NCI-H1105 (cell line): ENCODE measurements around the gene VWA7.

ENCODE experiments used
- DNase-seq: peaks from one replicate; lab custom pipeline; 2025; lab: John Stamatoyannopoulos, UW

VWA7 gene

DNA sequence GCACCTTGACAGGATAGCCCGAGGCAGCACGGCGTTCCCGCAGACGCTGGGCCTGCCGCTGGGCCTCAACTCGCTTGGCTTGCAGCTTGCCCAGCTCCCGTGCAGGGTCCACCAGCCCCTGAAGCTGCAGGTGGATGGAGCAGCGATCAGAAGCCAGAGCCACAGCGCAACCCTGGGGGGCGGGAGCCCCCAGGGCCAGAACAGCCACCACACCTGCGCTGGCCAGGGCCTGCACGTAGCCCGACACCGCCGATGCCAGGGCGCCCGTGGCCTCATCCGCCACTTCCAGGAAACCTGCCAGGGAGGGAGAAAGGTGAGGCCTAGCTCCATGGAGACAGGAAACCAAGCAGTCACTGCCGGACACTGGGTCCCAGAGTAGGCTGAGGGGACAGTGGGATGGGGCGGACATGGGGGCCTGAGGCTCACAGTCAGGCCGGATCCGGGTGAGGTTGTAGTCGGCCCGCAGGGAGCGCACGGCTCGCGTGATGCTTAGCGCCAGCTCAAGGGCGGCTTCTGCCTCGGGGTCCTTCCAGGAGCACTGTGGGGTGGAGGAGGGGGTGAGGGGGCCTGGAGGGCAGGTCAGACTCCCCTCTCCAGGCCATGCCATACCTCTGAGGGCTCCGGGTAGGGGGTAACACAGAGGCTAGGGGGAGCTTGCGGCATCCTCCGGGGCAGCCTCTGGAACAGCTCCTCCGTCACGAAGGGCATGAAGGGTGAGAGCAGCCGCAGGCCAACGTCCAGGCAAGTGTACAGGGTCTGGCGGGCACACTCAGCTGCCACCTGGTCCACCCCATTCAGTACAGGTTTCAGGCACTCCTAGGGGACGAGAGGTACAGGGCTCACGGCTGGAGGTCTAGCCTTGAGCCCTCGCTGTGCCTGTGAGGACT is 2.1 kb upstream of the VWA7 start:
- no peak for DNase-seq

DNA sequence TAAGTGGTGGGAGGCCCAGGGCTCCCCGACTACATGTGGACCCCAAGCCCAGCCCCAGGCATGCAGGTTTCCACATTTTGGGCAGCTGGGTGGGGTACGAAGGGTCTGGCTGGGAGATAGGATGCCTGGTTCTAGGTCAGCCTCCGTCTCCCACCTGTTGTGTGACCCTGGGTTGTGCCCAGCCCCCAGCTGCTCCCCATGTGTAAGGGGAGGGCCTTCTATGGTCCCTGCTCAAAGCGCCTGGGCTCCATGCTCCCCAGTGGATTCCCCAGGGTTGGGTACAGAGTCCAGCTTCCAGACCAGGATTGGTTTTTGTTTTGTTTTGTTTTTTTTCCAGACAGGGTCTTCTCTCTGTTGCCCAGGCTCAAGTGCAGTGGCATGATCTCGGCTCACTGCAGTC is 1.1 kb upstream of the VWA7 start:
- no peak for DNase-seq

DNA sequence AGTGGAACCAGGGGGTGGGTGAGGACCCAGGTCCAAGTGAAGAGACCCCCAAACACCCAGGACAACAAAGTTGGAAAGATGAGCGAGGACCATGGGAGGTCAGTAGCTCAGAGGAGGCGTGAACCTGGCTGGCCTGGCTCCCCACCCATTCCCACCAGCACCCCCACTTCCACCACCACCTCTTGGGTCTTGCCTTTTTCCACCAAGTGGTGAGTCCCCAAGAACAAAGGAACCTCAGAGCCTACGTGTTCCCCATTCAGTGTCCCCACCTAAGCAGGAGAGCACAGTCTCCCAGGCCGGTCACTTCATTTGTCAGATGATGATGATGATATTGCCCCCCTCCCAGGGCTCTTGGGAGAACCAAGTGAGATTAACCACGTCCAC is 531 bp upstream of the VWA7 start:
- DNase-seq = no peak

DNA sequence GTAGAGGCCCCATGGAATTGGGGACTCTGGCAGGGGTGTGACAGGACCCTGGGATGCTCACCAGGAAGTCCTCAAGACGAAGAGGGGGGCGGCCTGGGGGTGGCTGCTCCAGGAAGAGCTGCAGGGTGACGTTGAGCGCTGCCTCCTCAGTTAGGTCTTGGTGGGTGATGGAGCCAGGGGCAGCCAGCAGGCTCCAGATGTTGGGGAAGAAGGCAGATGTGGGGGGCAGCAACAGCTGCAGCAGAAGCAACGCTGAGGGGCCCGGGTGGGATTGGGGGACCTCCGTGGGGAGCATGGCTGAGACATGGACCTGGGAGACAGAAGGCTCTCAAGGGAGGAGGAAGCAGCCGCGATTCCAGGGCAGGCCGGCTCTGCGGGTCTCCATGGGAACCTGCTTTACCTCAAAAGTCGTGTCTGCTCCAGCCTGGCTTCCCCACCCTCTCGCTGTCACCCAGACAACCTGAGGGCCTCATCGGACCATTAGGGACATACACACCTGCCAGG is 591 bp downstream of the VWA7 start:
- no peak for DNase-seq

DNA sequence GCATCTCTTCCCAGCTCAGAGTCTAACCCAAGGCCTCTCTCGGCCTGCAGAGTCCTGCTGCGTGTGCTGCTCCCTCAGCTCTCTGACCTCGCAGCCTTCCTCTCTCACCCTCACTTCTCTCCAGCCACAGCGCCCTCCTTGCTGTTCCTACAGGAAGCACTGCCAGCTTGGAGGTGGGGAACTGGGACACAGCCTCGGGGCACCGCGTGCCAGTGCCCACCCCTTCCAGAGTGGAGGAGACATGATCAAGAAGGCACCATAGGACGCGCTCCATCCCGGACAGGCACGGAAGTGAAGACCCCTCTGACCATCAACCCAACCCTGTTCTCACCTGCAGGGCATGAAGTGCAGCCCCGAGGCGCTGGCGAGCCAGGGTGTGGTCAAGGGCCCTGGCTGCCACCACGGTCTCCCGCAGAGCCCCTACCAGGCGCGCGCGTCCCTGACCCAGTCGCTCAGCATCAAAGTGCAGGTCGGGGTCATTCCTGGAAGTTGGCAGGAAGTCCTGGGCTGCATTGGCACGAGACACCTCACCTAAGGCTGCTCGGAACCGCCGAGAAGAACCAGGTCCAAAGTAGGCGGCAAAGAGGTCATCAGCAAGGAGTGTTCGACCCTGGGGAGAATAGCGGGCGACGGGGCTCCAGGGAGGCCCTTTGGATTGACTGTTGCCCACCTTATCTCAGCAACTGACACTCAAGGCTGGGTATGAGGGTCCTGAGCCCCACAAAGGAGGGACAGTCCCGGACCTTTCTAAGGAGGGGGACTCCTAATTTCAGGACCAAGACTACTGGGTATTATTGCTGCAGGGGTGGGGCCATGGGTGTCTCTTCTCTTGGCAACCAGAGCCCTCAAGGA is 1.3 kb downstream of the VWA7 start:
- DNase-seq = no peak

DNA sequence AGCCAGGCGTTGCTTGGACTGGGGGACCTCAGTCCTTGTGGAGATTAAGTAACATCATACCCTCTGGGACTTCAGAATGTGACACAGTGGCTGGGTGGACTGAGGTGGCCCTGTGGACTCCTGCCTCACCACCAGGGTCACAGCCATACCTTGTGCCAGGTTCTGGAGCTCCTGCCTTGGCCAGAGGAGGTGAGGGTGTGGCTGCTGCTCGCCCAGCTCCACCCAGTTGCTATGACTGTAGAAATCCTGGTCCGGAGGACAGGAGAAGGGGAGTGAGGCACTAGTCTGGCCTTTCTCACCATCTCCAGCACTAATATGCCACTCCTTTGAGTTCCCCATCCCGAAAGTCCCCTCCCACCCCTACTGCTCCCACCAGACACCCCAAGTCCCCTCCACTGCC is 1.9 kb downstream of the VWA7 start:
- no peak for DNase-seq

DNA sequence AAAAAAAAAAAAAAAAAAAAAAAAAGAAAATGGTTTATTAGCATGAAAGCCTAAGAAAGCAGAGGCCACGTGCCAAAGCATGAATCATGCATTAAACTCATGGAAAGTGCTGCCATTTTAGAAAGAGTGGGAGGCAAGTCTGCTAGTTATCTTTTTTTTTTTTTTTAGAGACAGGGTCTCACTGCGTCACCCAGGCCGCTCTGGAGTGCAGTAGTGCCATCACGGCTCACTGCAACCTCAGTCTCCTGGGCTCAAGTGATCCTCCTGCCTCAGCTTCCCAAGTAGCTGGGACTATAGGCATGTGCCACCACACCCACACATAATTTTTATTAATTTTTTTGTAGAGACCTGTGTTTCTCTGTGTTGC is 5.2 kb downstream of the VWA7 start:
- no peak for DNase-seq

DNA sequence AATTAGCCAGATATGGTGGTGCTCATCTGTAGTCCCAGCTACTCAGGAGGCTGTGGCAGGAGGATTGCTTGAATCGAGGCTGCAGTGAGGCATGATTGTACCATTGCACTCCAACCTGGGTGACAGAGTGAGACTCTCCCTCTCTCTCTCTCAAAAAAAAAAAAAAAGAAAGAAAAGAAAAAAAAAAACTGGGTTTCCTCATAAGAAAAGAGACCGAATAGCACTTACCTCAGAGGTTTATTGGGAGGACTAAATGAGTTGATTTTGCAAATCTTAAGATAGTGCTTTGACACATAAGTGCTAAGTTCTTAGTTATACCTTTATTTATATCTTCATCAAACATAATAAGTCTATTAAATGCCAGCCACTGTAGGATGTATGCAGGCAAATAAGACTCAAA is 6.3 kb downstream of the VWA7 start:
- DNase-seq = no peak

DNA sequence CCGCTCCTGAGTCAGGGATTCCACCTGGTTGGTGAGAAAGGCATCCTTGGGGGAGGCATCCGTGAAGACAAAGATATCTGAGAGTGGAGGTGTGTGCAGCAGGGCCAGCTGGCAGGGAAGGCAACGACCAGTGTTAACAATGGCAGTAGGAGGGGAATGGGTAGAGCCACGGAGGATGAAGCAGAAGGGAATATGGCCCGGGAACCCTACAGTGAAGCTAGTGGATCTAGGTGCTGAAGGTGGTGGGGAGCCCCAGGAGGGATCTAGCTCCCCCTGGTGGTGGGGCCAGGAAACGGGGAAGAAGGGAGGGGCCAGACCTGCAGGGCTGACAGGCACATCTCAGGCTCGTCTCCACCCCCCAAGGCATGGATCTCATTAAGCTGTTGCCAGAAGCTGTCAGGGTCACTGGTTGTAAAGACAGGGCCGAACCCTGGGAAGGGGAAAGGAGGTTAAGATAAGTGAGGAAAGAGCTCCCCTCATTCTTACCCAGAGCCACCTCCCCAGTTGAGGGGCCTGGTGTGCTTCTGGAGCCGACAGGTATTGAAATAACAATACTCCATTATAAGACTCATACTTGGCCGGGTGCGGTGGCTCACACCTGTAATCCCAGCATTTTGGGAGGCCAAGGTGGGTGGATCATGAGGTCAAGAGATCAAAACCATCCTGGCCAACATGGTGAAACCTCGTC is 7.3 kb downstream of the VWA7 start:
- DNase-seq = peak; percentile 53

DNA sequence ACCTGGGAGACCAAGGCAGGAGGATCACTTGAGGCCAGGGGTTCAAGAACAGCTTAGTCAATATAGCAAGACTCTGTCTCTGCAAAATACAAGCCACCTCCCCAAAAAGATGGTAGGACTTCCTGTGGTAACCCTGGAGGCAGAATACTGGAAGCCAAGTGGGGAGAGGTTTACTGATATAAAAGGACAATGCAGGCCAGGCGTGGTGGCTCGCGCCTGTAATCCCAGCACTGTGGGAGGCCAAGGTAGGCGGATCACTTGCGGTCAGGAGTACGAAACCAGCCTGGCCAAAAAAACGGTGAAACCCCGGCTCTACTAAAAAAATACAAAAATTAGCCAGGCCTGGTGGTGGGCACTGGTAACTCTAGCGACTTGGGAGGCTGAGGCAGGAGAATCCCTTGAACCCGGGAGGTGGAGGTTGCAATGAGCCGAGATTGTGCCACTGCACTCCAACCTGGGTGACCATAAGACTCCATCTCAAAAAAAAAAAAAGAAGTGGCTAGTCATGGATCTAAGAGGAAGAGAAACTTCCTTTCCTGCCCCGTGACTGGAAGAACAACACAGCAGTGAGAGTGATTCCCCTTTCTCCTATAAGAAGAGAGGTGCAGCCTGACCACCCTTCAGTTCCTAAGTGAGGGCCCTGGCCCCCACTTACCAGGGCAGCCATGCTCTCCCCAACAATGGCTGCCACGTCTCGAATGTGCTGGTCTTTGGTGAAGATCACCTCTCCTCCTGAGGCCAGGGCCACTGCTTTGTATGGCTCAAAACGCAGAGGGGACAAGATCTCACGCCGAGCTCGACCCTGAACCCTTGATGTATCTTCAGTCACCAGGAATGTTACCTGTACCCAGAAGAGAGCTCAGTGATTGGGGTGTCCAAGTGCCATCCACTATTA is 8.5 kb downstream of the VWA7 start:
- DNase-seq = no peak

DNA sequence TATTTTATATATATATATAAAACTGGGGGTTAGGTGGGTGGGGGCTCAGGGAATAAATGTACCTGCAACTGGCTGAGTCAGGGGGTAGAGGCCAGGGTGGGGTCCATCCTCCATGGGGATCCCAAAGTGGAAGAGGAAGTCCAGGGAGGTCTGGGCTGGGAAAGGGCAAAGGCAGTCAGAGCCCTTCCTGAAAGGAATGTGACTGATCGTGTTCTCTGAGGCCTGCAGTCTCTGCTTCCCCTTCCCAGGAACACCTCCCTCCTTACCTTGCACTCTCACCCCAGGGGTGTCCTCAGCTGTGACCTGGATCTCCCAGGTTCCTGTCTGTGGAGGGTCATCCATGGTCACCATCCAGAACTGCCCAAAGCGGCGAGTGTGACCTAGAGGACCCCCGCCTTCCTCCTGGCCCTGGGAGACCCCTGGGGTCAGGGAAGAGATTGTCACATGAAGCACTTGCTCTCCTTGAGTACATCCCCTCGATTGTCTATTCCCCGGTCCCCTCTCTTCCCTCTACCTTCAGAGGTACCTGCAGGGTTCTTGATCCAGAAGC is 10.0 kb downstream of the VWA7 start:
- DNase-seq = no peak

DNA sequence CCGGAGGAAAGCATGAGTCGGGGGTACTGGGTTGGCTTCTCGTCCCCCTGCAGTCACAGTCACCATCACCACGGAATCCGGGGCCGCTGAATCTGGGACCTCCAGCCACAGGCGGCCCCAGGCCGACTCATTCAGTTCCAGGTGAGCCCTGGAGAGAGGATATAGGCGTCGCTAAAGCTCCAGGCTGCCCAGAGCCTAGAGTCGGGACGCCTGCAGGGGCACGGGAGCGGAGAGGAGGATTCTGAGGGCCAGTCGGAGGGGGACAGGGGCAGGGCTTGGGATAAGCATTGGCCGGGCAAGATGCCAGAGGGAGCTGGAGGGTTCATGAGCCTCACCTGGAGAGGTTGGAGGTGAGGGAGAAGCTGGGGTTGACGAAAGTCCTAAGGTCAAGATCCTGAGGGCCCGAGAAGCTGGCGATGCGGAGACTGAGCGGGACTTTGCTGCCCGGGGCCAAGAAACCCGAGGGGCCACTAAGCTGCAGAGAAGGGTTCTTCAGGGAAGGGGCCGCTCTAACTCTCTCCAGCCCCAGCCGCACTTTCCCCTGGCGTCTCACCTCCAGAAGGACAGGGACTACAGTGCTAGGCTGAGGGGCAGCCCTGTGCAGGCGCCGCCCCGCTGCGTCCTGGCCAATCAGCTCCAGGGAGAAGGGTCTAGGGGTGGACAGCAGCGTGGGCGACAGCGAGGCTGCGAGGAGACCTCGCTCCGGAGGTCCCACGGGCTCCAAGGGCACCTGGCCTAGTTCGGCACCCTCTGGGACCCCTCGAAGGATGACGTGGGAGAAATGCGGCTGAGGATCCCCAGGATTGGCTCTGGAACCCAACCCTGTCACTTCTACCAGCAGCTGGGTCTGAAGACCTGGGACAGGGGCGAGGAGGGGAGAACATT is 11.0 kb downstream of the VWA7 start:
- DNase-seq = no peak

DNA sequence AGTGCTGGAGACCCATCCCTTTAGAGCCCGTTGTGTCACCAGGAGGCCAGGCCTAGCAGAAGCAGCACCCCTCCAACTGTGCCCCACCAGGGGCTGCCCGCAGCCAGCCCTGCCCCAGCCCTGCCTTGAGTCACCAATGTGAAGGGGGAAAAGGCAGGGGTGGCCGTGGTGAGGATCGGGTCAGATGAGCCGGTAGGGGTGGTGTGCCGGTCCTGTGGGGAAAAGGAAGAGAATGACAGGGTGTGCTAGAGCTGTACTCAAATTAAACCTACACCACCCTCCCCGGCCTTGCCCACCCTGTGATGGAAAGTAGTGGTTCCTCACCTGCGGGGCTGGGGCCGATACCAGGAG is 11.6 kb downstream of the VWA7 start:
- DNase-seq = no peak

DNA sequence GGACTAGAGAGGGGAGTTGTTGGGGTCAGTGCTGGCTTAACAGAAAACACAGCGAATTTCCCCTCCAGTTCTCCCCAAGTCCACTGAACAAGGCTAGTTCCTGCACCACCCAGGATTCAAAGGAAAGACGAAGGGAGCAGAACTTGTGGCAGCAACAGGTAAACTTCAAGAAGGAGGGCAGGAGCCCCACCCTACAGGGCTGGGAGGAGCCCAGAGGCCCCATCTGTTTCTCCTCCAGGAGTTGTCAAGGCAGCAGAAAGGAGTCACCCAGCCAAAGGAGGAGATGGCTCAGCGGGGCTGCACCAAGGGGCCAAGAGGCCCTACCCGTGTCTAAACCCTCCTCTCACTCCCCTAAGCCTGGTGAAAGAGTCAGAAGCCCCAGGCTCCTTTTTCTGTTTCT is 12.9 kb downstream of the VWA7 start:
- DNase-seq = no peak

DNA sequence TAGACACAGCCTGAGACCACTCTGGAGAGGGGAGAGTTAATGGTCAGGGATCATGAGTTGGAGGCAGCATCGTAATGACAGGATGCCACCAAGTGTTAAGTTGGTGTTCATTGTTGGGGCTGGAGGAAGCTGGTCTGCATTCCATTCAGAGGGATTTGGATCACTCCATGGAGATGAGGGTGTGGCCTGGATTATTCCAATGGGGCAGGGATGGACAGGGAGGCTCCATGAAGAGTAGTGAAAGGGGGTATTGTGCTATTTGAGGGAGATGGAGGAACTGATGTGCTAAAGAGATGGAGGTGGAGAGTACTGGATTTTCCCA is 13.5 kb downstream of the VWA7 start:
- no peak for DNase-seq

DNA sequence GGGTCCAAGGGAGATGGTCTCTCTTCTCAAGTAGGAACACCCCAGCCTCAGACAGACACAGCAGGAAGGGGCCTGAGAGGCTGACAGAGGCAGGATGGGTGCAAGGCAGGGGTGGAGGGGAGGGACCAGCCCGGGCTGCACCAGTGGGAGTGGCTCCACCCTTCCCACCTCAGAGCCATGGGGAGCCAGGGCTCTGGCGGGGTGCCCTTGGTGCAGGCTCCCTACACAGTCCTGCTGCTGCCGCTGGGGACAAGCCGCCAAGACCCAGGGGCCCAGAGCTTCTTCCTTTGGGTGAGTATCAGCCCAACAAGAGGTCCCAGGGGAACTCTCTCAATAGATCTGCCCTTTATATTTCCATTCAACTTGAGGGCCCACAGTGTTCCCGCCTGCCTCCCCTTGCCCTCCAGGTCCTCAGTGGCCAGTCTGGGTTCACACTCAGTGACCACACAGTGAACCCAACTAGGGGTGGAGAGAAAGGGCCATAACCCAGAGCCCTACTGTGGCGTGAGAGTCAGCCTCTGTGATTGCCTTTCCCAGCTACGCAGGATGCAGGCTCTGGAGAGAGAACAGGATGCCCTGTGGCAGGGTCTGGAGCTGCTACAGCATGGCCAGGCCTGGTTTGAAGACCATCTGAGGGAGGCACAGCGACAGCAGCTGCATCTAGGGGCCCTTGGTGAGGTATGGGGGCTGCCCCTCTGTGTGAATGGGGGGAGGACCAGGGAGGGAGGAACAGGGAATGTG is 14.1 kb downstream of the VWA7 start:
- no peak for DNase-seq

DNA sequence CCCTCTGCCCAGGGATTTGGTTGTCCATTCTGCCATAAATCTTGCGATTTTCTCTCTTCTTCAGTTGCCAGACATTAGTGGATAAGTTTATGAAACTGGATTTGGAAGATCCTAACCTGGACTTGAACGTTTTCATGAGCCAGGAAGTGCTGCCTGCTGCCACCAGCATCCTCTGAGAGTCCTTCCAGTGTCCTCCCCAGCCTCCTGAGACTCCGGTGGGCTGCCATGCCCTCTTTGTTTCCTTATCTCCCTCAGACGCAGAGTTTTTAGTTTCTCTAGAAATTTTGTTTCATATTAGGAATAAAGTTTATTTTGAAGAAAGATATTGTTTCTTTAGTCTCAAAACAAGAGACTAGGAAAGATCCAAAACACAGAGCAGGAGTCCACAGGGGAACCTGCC is 14.8 kb downstream of the VWA7 start, which contains the start of gene SAPCD1:
SAPCD1 (plus strand) TSS at position 301 of the 400 bp plus-strand sequence. CDS start 399 bp downstream, outside the sequence.
- DNase-seq = no peak

DNA sequence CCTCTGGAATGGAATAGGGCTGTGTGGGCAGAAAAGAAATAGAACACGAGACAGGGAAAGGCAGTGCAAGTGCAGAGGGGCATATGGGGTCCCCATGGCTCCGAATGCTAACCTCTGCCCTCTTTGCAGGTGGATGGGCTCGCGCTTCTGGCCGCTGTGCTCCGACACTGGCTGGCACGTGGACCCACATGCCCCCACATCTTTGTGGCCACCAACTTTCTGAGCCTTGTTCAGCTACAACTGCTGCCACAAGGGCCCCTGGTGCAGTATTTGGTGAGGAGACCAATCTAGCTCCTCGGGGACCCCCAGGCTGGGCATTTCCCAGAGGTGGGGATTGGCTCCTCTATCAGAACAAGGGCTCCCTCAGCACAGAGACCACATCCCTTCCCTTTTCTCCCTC is 15.8 kb downstream of the VWA7 start:
- DNase-seq = no peak

DNA sequence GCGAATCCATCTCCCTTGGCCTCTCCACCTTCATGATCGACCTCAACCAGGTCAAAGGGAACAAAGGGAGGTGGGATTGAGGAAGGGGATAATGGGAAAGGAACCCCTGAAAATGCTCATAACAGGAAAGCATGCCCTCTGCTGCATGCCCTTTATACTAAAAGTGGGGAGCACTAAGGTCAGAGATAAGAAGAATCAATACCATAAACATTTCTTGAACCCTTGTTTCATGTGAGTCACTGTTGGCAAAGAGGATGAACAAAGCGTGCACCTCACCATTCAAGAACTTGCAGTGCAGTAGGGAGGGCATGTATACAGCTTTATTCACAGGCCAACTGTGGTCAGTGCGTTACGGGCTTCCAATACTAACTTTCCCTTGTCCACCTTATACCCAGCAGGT is 16.3 kb downstream of the VWA7 start:
- DNase-seq = no peak

DNA sequence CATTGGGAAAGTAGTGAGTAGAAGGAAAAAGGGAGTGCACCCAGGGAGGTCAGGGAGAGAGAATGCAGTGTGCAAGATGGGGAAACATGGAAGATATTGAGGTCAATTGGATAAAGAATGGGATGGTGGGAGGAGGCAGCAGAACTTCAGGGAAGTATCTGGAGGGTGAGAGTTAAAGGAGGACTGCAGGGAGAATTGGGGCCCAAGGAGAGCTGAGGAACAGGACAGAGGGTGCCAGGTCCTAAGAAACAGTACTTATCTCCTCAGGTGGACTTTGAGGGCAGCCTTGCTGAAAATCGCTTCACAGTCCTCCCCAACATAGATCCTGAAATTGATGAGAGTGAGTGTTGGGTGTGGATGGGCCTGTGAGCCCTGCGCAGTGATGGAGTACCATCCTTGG is 18.8 kb downstream of the VWA7 start:
- no peak for DNase-seq
